ENCODE data around the gene PPP3CA. TPM values are rescaled to one million over a fixed set of nuclear protein-coding genes. Genes with fewer than 3 reads are reported as not detected.

The PPP3CA gene
- polyA plus RNA-seq, 1 donor (not counting 4 experiments of a cell fraction or from before 2014, with no cell fraction given), result 43.3 TPM

- Histone ChIP-seq H2AFZ (ENCODE audit: control insufficient read depth, low read length) (no peak overlapping the region), H3K4me1 (ENCODE audit: control insufficient read depth, extremely low read depth, insufficient read depth, low read length) (peaks cover 27% of the 10 kb centered on the region), H3K4me3 (ENCODE audit: control insufficient read depth in 2 of 3, extremely low read depth in 1 of 3, insufficient read depth in 2 of 3, low read depth in 1 of 3, low read length in 3 of 3) (no peak overlapping the region), H3K9me3 (ENCODE audit: control insufficient read depth, low read depth, low read length) (no peaks in the 10 kb centered on the region), H3K27ac (ENCODE audit: control insufficient read depth, insufficient read depth, low read length) (no peak overlapping the region), H3K9ac (ENCODE audit: control insufficient read depth, extremely low read depth, insufficient read depth, low read length) (no peak overlapping the region), H4K20me1 (ENCODE audit: control insufficient read depth, extremely low read depth, insufficient read depth, low read length) (no peaks in the 10 kb centered on the region), H3K79me2 (ENCODE audit: control insufficient read depth, insufficient read depth, low read length) (peaks cover 15% of the 10 kb centered on the region), H3K27me3 (ENCODE audit: control insufficient read depth, extremely low read depth, insufficient read depth, low read length) (no peaks in the 10 kb centered on the region), H3K9me1 (ENCODE audit: control insufficient read depth, extremely low read depth, insufficient read depth, low read length) (peaks cover 4% of the 10 kb centered on the region), H3K36me3 (ENCODE audit: control insufficient read depth in 2 of 2, extremely low read depth in 1 of 2, insufficient read depth in 2 of 2, low read length in 2 of 2) (no peaks in the 10 kb centered on the region), H3K4me2 (ENCODE audit: control insufficient read depth, extremely low read depth, insufficient read depth, low read depth, low read length) (no peak overlapping the region)
- TF ChIP-seq EZH2 (IDR thresholded peaks at IDR 0.05; ENCODE audit: low read length) (no peak), CTCF (optimal IDR thresholded peaks at IDR 0.05 in 1 of 3, IDR thresholded peaks at IDR 0.05 in 1 of 3, conservative IDR thresholded peaks at IDR 0.05 in 1 of 3; ENCODE audit: extremely low read depth in 1 of 3, insufficient read depth in 2 of 3, low read length in 3 of 3) (no peak)
- DNase-seq (ENCODE audit: low read depth, low spot score) (no peak), FAIRE-seq (no peak)
- dilution Hi-C loops (cut with MboI; ENCODE audit: extremely low pct_ligation_motif_present, low sequenced_read_pairs), result no loop called here
Observed at GRCh38 chr4:101158507-101158906, 188.8 kb downstream of the PPP3CA start.

- H3K4me2 ChIP-seq (ENCODE audit: control insufficient read depth, extremely low read depth, insufficient read depth, low read depth, low read length), result no peak overlapping the region
Observed at GRCh38 chr4:101158134-101158482, 189.2 kb downstream of the PPP3CA start.

More at GRCh38 chr4:101158134-101158482, 189.2 kb downstream of the PPP3CA start:
- H3K36me3 ChIP-seq (ENCODE audit: control insufficient read depth in 2 of 2, extremely low read depth in 1 of 2, insufficient read depth in 2 of 2, low read length in 2 of 2), result no peaks in the 10 kb centered on the region
- H3K4me3 ChIP-seq (ENCODE audit: control insufficient read depth in 2 of 3, extremely low read depth in 1 of 3, insufficient read depth in 2 of 3, low read depth in 1 of 3, low read length in 3 of 3), result no peak overlapping the region
- FAIRE-seq, result no peak
- TF ChIP-seq CTCF (optimal IDR thresholded peaks at IDR 0.05 in 1 of 3, IDR thresholded peaks at IDR 0.05 in 1 of 3, conservative IDR thresholded peaks at IDR 0.05 in 1 of 3; ENCODE audit: extremely low read depth in 1 of 3, insufficient read depth in 2 of 3, low read length in 3 of 3) (no peak), EZH2 (IDR thresholded peaks at IDR 0.05; ENCODE audit: low read length) (no peak)
- H4K20me1 ChIP-seq (ENCODE audit: control insufficient read depth, extremely low read depth, insufficient read depth, low read length), result no peaks in the 10 kb centered on the region
- H3K9me1 ChIP-seq (ENCODE audit: control insufficient read depth, extremely low read depth, insufficient read depth, low read length), result peaks cover 4% of the 10 kb centered on the region
- no peaks in the 10 kb centered on the region for H3K27me3 ChIP-seq (ENCODE audit: control insufficient read depth, extremely low read depth, insufficient read depth, low read length)
- H3K9ac ChIP-seq (ENCODE audit: control insufficient read depth, extremely low read depth, insufficient read depth, low read length), result no peak overlapping the region
- H3K4me1 ChIP-seq (ENCODE audit: control insufficient read depth, extremely low read depth, insufficient read depth, low read length), result peaks cover 27% of the 10 kb centered on the region
- H3K9me3 ChIP-seq (ENCODE audit: control insufficient read depth, low read depth, low read length), result no peaks in the 10 kb centered on the region
- H3K27ac ChIP-seq (ENCODE audit: control insufficient read depth, insufficient read depth, low read length), result no peak overlapping the region
- H2AFZ ChIP-seq (ENCODE audit: control insufficient read depth, low read length), result no peak overlapping the region
- peaks cover 16% of the 10 kb centered on the region for H3K79me2 ChIP-seq (ENCODE audit: control insufficient read depth, insufficient read depth, low read length)
- dilution Hi-C loops (cut with MboI; ENCODE audit: extremely low pct_ligation_motif_present, low sequenced_read_pairs), result no loop called here
- no peak for DNase-seq (ENCODE audit: low read depth, low spot score)
